Astrocyte (in vitro differentiated cells and primary cell): ENCODE measurements around the gene ATL2. TPM values are rescaled to one million over a fixed set of nuclear protein-coding genes. Genes with fewer than 3 reads are reported as not detected.

Source experiments
- DNase-seq: peaks from one replicate; pipeline ENCODE4 v3.0.0-alpha.2; 2010; ENCODE audit warnings: low read depth
- FAIRE-seq: peaks from 2 replicates; lab custom pipeline; 2011; peaks lifted over from hg19 to GRCh38; lab: Jason Lieb, UNC
- H2AFZ ChIP-seq: 2 replicates; pipeline ENCODE4 v1.6.0; 2012; ENCODE audit warnings: low read depth, low read length, inconsistent platforms
- H3K27ac ChIP-seq: 2 replicates; pipeline ENCODE4 v1.5.1; 2011; ENCODE audit warnings: low read depth, low read length, inconsistent platforms
- H3K27me3 ChIP-seq: 2 replicates; pipeline ENCODE4 v1.6.0; 2011; ENCODE audit warnings: low read length, inconsistent platforms; ENCODE audit not compliant: insufficient read depth
- H3K36me3 ChIP-seq: 2 replicates; pipeline ENCODE4 v1.5.1; 2011; ENCODE audit warnings: low read length, inconsistent platforms; ENCODE audit not compliant: insufficient read depth
- H3K4me1 ChIP-seq: 2 replicates; pipeline ENCODE4 v1.5.1; 2011; ENCODE audit warnings: low read length, inconsistent platforms; ENCODE audit not compliant: insufficient read depth
- H3K4me2 ChIP-seq: 2 replicates; pipeline ENCODE4 v1.6.0; 2012; ENCODE audit warnings: low read length, inconsistent platforms
- H3K4me3 ChIP-seq: 2 replicates; pipeline ENCODE4 v1.5.1; 2011; ENCODE audit warnings: low read depth, mild to moderate bottlenecking, low read length, inconsistent platforms; ENCODE audit not compliant: insufficient read depth
- H3K79me2 ChIP-seq: 2 replicates; pipeline ENCODE4 v1.6.0; 2012; ENCODE audit warnings: mild to moderate bottlenecking, low read length, inconsistent platforms; ENCODE audit not compliant: insufficient read depth
- H3K9ac ChIP-seq: 2 replicates; pipeline ENCODE4 v1.6.0; 2012; ENCODE audit warnings: mild to moderate bottlenecking, low read length, inconsistent platforms
- H3K9me3 ChIP-seq: 2 replicates; pipeline ENCODE4 v1.5.1; 2012; ENCODE audit warnings: low read depth, mild to moderate bottlenecking, low read length, inconsistent platforms; ENCODE audit not compliant: insufficient read depth
- H4K20me1 ChIP-seq: 2 replicates; pipeline ENCODE4 v1.6.0; 2012; ENCODE audit warnings: low read length, inconsistent platforms; ENCODE audit not compliant: insufficient read depth
- H3K27ac Mint-ChIP-seq: one replicate; pipeline ENCODE4 v1.8.0; 2021; ENCODE audit warnings: mild to moderate bottlenecking, mixed read lengths; ENCODE audit not compliant: unreplicated experiment
- H3K27me3 Mint-ChIP-seq: one replicate; pipeline ENCODE4 v1.8.0; 2021; ENCODE audit warnings: low read depth, mixed read lengths; ENCODE audit not compliant: unreplicated experiment
- H3K36me3 Mint-ChIP-seq: one replicate; pipeline ENCODE4 v1.8.0; 2021; ENCODE audit warnings: low read depth, mixed read lengths; ENCODE audit not compliant: unreplicated experiment
- H3K4me1 Mint-ChIP-seq: one replicate; pipeline ENCODE4 v1.8.0; 2021; ENCODE audit warnings: low read depth, mixed read lengths; ENCODE audit not compliant: unreplicated experiment
- H3K4me3 Mint-ChIP-seq: one replicate; pipeline ENCODE4 v1.8.0; 2021; ENCODE audit warnings: mild to moderate bottlenecking, moderate library complexity, mixed read lengths; ENCODE audit not compliant: unreplicated experiment
- H3K9me3 Mint-ChIP-seq: one replicate; pipeline ENCODE4 v1.8.0; 2021; ENCODE audit warnings: mild to moderate bottlenecking, mixed read lengths; ENCODE audit not compliant: unreplicated experiment
- EZH2 ChIP-seq: IDR thresholded peaks from 2 replicates; pipeline ENCODE4 v1.6.1; 2012; ENCODE audit warnings: mild to moderate bottlenecking, low read length, inconsistent platforms; ENCODE audit not compliant: insufficient read depth
- total RNA-seq: library from RNA; stranded (reverse); gene quantifications from 2 replicates; pipeline ENCODE4 v1.2.1, GENCODE V29; 2021
- TF ChIP-seq, protein P1 (sequence below): IDR thresholded peaks from 2 replicates; pipeline ENCODE4 v1.5.1; 2011; ENCODE audit warnings: low read depth, mild to moderate bottlenecking, inconsistent platforms, low read length, moderate library complexity; ENCODE audit not compliant: insufficient read depth

ATL2 gene
- total RNA-seq, 1 donor from 2014 or later, result 34.9 TPM

DNA sequence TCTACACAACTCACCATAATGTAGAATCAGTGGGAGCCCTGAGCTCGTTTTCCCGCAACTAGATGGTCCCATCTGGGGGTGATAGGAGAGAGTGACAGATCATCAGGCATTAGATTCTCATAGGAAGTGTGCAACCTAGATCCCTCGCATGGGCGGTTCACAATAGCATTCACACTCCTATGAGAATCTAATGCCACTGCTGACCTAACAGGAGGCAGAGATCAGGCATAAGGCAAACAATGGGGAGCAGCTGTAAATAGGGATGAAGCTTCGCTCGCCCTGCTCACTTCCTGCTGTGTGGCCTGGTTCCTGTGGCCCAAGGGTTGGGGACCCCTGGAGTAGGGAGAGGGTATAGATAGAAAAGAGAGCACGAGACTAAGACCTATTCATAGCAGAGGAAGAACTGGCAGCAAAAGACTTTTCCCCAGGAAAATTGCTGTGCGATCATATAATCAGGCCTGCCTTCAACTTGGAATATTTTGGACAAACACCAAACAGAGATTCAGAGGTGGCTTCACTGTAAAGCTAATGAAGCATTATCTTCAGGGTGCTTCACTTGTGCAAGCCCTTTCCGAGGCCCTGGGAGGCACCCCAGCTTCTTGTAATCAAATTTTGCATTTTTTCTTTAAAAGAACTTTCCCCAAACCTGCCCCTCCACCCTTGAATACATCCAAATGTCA lies 29.0 kb upstream of the ATL2 start:
- H3K36me3 Mint-ChIP-seq, result no peaks in the 10 kb centered on the region
- H3K27ac Mint-ChIP-seq, result no peak overlapping the region
- H3K79me2 ChIP-seq, result no peaks in the 10 kb centered on the region
- H3K4me2 ChIP-seq, result no peak overlapping the region
- H3K4me3 Mint-ChIP-seq, result no peak overlapping the region
- peaks cover 8% of the 10 kb centered on the region for H3K9me3 Mint-ChIP-seq
- H3K27ac ChIP-seq, result no peak overlapping the region
- no peak overlapping the region for H2AFZ ChIP-seq
- no peaks in the 10 kb centered on the region for H3K4me1 Mint-ChIP-seq
- peaks cover 2% of the 10 kb centered on the region for H3K27me3 Mint-ChIP-seq
- H3K9ac ChIP-seq, result no peak overlapping the region
- H3K4me1 ChIP-seq, result no peaks in the 10 kb centered on the region
- H3K9me3 ChIP-seq, result no peaks in the 10 kb centered on the region
- no peak for FAIRE-seq
- no peak for DNase-seq
- no peaks in the 10 kb centered on the region for H4K20me1 ChIP-seq
- H3K36me3 ChIP-seq, result no peaks in the 10 kb centered on the region
- H3K27me3 ChIP-seq, result no peaks in the 10 kb centered on the region
- H3K4me3 ChIP-seq, result no peak overlapping the region
- TF ChIP-seq, protein P1, sequence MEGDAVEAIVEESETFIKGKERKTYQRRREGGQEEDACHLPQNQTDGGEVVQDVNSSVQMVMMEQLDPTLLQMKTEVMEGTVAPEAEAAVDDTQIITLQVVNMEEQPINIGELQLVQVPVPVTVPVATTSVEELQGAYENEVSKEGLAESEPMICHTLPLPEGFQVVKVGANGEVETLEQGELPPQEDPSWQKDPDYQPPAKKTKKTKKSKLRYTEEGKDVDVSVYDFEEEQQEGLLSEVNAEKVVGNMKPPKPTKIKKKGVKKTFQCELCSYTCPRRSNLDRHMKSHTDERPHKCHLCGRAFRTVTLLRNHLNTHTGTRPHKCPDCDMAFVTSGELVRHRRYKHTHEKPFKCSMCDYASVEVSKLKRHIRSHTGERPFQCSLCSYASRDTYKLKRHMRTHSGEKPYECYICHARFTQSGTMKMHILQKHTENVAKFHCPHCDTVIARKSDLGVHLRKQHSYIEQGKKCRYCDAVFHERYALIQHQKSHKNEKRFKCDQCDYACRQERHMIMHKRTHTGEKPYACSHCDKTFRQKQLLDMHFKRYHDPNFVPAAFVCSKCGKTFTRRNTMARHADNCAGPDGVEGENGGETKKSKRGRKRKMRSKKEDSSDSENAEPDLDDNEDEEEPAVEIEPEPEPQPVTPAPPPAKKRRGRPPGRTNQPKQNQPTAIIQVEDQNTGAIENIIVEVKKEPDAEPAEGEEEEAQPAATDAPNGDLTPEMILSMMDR, result no peak
- TF ChIP-seq EZH2, result no peak

DNA sequence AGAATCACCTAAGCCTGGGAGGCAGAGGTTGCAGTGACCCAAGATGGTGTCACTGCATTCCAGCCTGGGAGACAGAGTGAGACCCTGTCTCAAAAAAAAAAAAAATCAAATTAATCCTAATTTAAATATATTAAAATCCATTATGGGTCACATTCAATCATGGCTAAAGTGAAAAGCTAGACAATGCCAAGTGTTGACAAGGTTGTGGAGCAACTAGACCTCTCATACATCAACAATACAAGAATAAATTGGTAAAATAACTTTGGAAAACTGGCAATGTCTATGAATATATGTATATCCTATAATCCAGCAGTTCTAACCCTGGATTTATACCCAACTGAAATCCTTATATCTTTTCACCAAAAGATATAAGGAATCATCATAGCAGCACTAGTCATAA lies 23.4 kb upstream of the ATL2 start:
- no peaks in the 10 kb centered on the region for H3K27me3 Mint-ChIP-seq
- Histone ChIP-seq H3K4me1 (no peaks in the 10 kb centered on the region), H3K27me3 (no peaks in the 10 kb centered on the region), H4K20me1 (no peaks in the 10 kb centered on the region), H3K4me2 (no peak overlapping the region), H3K9ac (no peak overlapping the region), H3K9me3 (no peaks in the 10 kb centered on the region), H3K4me3 (no peak overlapping the region), H3K27ac (no peak overlapping the region), H3K36me3 (no peaks in the 10 kb centered on the region), H2AFZ (no peak overlapping the region), H3K79me2 (no peaks in the 10 kb centered on the region)
- no peak for TF ChIP-seq EZH2
- TF ChIP-seq, protein P1, result no peak
- FAIRE-seq (no peak), DNase-seq (no peak)
- H3K27ac Mint-ChIP-seq, result no peak overlapping the region
- peaks cover 4% of the 10 kb centered on the region for H3K4me1 Mint-ChIP-seq
- H3K36me3 Mint-ChIP-seq, result peaks cover 3% of the 10 kb centered on the region
- peaks cover 11% of the 10 kb centered on the region for H3K9me3 Mint-ChIP-seq
- no peak overlapping the region for H3K4me3 Mint-ChIP-seq

DNA sequence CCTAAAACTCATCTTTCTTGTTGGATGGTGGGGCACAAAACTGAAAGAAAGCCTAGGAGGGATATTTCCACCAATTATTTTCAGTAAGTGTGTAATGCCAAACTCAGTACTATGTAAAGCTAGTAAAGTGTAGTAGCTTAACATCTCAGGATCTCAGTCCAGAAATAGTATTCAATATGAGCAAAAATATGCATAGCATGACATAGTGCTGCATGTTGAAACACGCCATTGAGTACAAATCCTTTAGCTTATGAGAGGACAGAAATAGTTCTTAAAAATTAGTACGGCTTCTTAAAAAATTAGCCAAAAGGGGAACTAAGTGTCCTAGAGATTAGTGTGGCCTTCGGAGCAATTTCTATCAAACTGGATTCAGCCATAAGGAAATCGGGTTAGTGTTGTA lies 21.7 kb upstream of the ATL2 start:
- no peak overlapping the region for H3K27ac ChIP-seq
- Mint-ChIP-seq H3K36me3 (peaks cover 3% of the 10 kb centered on the region), H3K9me3 (peaks cover 6% of the 10 kb centered on the region), H3K4me3 (no peak overlapping the region), H3K27me3 (no peaks in the 10 kb centered on the region), H3K27ac (no peak overlapping the region), H3K4me1 (peaks cover 15% of the 10 kb centered on the region)
- H4K20me1 ChIP-seq, result no peaks in the 10 kb centered on the region
- FAIRE-seq, result no peak
- H3K9me3 ChIP-seq, result no peaks in the 10 kb centered on the region
- H3K4me1 ChIP-seq, result peaks cover 6% of the 10 kb centered on the region
- no peak overlapping the region for H3K4me3 ChIP-seq
- no peak overlapping the region for H3K4me2 ChIP-seq
- DNase-seq, result no peak
- no peaks in the 10 kb centered on the region for H3K79me2 ChIP-seq
- TF ChIP-seq, protein P1, result no peak
- TF ChIP-seq EZH2, result no peak
- no peak overlapping the region for H2AFZ ChIP-seq
- H3K9ac ChIP-seq, result no peak overlapping the region
- no peaks in the 10 kb centered on the region for H3K36me3 ChIP-seq
- H3K27me3 ChIP-seq, result no peaks in the 10 kb centered on the region
